CD4-positive, alpha-beta T cell treated with Interleukin-2 at 100 ng/mL for 4 hours (primary cell): ENCODE data around the gene GMEB1.
A peak's percentile ranks its signal among the peaks of the same experiment; 100 is the strongest.
"Not testable (repeated sequence)": the region's sequence is repeated elsewhere in the genome, so short reads cannot be mapped to it uniquely, and the experiment has no call there.

ENCODE experiments used
- DNase-seq: peaks from one replicate; pipeline ENCODE4 v3.0.0-alpha.2; 2020; ENCODE audit warnings: low spot score

The GMEB1 gene

DNA sequence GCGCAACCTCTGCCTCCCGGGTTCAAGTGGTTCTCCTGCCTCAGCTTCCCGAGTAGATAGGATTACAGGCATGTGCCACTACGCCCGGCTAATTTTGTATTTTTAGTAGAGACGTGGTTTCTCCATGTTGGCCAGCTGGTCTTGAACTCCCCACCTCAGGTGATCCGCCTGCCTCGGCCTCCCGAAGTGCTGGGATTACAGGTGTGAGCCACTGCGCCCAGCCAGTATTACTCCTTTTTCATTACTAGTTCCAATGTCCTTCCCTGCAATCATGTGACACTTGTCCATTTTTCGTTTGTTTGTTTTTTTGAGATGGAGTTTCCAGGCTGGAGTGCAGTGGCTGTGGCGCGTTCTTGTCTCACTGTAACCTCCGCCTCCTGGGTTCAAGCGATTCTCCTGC lies 4.4 kb downstream of the GMEB1 start:
- DNase-seq: not testable (repeated sequence)

DNA sequence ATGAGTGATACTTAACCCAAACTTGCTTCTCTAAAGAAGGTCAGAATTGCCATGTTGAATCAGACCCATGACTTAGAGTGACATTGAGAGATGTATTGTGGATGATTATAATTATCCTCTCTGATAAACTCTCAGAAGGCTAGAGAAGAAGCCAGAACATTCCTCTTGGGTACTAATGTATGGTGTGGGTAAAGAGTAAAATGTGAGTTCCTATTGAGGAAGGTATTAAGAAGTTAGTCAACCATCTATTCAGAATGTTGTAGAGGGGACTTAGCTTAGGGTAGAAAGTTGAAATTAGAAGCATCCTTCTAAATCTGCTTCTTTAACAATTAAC lies 7.3 kb downstream of the GMEB1 start:
- no peak for DNase-seq

DNA sequence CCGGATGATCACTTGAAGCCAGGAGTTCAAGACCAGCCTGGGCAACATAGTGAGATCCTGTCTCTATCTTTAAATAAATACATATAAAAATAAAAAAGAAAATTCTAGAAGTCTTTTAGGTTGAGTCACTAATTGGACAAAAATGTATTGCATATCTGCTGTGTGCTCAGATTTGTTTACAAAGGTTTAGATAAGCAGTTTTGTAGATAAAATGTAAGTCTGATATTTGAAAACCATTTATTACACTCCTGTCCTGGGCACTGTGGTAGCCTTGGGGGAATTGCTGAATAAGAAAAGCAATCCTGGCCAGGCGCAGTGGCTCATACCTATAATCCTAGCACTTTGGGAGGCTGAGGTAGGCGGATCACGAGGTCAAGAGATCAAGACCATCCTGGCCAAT lies 11.6 kb downstream of the GMEB1 start:
- DNase-seq: no peak

DNA sequence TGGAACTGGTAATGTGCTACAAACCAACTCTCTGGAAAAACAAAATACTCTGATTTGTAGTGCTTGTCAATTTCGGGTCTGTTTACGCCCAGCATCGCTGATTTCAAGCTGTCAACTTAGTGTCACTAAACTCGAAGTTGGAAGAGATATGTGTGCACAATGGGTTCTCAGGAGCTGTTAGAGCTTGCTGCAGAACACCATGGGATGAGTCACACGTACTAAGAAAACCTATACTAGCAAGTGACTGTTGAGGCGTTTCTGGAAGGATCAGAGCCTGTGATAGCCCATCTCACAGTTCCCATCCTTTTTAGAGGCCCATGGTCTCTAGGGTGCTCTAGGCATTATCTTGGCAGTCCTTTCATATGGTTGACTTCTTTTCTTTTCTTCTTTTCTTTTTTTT lies 14.3 kb downstream of the GMEB1 start:
- no peak for DNase-seq

DNA sequence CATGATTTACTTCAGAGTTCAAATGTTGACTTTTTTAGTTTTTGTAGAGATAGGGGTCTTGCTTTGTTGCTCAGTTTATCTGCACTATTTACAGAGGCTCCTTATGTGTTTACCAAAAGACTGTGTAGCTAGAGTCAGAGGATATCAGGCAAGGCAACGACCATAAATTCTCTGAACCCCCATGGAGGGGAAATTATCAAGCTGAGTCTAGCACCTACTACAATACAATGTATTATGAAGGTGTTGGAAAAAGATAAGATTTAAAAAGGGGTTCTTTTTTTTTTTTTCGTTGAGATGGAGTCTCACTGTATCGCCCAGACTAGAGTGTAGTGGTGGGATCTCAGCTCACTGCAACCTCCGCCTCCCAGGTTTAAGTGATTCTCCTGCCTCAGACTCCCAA lies 16.4 kb downstream of the GMEB1 start:
- no peak for DNase-seq

DNA sequence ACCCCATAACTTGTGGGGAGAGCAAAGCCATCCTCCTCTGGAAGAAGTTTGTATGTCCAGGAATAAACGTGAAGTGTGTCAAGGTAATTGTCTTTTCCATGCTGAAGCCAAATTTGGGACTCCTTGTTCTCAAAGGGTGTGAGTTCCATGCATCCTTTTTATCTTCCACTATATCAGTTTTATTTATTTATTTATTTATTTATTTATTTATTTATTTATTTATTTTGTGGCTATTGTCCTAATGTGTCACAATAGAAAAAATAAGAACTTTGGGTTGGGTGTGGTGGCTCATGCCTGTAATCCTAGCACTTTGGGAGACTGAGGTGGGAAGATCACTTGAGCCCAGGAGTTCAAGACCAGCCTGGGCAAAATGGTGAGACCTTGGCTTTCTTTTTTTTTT lies 23.0 kb downstream of the GMEB1 start:
- not testable (repeated sequence) for DNase-seq

DNA sequence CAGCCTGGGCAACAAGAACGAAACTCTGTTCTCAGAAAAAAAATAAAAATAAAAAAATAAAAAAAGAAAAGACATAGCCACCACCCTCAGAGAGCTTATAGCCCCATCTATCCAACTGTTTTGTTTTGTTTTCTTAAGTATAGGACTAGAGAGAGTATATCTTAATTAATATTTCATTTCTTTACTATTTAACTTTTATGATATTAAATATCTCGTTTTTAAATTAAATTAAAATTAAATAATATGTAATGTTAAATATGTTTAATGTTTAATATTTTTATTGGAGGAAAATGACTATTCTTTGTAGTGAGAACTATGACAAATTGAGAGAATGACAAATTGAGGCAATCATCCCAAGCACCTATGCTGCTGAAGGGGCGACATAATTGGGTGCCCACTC lies 35.0 kb downstream of the GMEB1 start:
- no peak for DNase-seq

DNA sequence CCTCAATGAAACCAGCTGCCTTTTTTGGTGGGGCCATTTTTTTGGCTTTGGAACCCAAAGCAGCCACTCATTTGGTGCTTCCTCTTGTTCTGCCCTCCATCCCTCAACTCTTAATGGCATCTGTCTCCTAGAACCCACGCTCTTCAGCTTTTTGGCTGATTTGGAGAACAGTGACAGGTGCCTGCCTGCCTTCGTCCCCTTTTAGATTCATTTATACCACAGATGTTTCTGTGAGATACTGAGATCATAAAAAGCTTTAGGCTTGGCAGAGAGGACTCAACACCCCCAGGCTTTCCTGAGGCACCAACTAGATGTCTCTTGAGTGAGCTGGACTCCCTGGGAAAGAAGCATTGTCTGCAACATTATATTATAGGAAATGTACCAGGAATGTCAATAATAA lies 47.8 kb downstream of the GMEB1 start:
- no peak for DNase-seq

DNA sequence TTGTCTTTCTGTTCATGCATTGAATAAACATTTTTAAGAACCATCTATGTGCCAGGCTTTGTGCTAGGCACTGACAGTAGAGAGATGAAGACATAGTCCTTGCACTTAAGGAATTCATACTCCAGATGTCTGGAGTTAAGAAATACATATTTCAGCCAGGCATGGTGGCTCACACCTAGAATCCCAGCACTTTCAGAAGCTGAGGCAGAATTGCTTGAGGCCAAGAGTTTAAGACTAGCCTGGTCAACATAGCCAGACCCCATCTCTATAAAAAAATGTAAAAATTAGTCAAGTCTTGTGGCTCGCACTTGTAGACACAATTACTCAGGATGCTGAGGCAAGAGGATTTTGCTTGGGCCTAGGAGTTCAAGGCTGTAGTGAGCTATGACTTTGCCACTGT lies 49.6 kb downstream of the GMEB1 start:
- DNase-seq: no peak

DNA sequence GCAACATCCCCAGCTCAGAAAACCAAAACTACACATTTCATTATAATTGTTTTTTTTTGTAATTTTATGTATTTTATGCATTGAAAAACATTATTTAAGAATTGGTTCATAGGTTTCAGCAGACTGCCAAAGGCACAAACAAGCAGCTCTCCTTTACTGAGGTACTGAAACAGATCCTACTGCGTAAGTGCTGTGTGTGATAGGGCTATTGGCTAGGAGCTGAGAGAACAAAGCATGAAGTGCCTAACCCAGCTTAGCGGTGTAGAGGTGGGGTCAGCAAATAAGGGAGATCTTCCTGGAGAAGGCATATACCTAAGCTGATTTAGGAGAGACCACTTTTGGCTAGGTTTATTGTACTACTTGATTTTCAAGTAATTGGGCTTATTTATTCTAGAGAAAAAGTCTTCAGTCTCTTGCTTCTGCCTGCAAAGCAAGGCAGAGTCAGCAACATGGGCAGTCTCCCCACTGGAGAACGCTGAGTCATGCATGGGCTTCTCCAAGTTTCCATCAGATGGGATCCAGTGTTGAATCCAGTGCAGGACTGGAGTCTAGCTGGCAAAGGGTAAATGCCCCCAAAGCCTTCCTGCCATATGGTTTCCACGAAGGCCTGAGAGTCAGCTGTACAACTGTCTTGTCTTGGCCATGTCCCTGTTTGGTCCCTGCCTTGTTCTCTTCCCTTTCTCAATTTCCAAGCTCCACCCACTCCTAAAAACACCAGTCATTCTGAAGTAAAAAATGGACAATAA lies 50.2 kb downstream of the GMEB1 start:
- DNase-seq: no peak

DNA sequence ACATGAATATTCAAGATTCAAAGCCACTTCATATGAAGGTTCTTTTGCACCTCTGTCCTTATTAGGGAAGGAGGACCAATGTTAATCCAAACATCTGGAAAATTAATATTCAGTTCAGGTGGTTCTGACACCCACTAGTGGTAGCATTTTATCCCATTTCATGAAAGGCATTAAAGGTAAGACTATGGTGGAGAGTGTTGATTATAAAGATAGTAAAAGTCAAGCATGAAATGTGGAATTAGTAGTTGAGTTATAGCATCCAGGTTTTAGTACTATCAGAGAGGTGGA lies 50.7 kb downstream of the GMEB1 start:
- no peak for DNase-seq

DNA sequence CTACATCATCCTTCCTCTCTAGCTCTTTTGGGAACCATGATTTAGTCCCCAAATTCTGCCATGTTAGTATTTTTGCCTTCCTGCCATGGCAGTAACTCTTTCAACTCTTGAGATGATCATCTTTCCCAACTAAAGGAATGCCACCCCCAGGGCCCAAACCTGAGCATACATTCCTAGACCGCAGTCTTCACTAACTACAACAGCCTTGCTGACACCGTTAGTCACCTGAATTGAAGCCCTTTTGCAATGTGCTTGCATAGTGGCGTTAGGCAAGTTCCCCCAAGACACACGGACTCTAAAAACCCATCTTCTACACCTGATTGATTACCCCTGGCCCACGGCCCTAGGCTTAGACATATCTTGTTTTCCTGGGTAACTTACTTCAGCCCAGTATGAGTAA lies 51.8 kb downstream of the GMEB1 start:
- no peak for DNase-seq

DNA sequence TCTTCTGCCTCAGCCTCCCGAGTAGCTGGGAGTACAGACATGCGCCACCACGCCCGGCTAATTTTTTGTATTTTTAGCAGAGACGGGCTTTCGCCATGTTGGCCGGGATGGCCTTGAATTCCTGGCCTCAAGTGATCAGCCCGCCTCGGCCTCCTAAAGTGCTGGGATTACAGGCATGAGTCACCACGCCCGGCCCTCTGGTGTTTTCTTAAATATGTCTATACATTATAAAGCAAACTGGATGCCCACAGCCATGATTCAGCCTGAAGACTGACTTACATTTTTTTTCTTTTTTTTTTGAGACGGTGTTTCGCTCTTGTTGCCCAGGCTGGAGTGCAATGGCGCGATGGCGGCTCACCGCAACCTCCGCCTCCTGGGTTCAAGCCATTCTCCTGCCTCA lies 53.3 kb downstream of the GMEB1 start:
- not testable (repeated sequence) for DNase-seq

DNA sequence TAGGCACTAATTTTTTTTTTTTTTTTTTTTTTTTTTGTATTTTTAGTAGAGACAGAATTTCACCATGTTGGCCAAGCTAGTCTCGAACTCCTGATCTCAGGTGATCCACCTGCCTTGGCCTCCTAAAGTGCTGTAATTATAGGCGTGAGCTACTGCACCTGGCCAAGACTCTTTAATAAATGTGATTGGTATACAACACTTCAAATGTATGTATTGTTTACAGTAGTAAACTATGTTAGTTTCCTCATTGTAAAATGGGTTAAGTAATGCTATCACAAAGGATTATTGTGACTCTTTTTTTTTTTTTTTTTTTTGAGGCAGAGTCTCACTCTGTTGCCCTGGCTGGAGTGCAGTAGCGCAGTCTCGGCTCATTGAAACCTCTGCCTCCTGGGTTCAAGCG lies 56.8 kb downstream of the GMEB1 start:
- DNase-seq: not testable (repeated sequence)

DNA sequence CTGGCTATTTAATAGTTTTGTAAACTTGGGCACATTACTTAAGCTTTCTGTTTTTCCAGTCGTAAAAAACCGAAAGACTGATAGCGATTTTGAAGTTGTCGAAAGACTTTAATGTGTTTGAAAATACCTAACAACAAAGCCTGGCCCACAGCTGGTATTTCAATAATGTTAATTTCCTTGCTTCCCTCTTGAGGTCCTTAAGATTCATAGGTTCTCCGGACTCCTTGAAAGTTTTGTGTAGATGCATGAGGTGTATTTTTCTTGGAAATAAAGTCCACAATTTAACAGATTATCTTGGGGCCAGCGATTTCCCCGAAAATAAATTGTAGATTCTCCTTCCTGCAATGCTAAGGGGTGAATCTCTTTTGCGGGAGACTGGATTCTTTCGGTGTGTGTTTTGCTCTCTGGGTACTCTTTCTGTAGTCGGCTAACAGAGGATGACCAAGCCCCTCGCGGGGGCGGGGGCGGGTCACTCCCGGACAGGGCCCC lies 67.4 kb downstream of the GMEB1 start:
- no peak for DNase-seq

DNA sequence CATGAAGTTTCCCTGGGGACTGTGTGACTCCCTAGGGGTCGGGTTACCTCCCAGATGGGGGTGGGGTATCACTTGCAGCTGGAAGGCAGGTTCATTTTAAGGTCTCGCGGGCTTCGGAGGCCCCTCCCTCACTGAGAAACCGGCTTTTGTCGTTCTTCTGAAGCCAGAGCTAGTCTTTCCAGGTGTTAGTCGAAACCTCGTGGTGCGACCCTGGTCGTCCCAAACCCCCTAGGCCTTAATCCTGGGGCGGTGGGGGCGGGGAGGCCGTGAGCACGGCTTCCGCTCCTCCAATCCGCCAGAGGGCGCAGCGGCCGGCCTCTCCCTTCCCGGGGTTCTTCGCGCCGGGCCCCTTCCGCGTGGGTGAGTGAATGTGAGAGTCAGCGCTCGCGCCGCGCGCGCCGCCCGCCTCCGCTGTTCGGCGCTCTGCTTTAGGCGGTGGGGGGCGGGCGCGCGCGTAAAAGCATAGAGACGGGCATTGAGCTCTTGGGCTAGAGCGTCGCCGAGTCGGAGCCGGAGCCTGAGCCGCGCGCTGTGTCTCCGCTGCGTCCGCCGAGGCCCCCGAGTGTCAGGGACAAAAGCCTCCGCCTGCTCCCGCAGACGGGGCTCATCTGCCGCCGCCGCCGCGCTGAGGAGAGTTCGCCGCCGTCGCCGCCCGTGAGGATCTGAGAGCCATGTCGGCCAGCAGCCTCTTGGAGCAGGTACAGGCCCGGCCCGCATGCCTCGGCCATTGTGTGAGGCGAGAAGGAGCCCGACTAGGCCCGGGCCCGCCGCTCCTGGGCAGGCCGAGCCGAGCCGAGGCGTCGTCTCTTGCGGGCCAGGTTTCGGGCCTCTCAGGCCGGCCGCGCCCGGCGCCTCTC lies 68.1 kb downstream of the GMEB1 start, which contains the start of gene YTHDF2:
TSS of gene YTHDF2 (plus strand) at position 491 of the 857 bp plus-strand sequence. CDS start at position 672, 181 bp downstream.
- DNase-seq: peak; percentile 98

DNA sequence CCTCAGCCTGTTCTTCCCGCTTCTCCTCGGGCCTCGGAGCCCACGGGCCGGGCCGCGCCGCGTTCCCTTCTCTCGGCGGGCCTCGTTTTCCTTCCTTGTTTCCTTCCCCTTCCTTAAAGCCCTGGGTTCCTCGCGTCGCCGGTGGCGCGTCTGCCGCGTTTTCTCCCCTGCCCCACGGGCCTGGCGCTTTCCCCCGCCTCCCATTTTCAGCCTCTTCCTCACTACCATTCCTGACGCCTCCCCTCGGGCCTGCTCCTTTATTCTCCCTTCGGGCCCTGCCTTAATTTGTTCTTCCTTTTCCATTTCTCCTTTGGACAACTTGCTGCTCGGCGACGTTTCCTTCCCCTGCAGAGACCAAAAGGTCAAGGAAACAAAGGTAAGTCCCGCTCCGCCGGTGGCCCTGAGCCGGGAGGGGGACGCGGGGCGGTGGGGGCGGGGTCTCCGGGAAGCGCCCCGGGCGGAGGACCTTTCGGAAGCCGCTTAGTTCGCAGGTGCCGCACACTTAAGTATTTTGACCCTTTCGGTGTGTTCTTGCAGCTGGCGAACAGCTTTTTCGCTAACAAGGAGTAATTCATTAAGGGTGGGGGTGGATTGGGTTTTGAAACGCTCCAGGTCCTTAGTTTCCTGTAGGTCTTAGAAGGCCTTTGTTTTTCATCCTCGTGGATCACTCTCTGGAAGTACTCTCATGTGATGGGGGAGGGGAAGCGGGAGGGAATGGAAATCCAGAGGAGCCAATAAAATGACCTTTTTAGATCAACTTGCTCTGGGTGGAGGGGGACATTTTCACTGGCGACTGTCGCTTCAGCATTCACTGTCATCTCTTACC lies 68.9 kb downstream of the GMEB1 start:
- peak; percentile 44 for DNase-seq

DNA sequence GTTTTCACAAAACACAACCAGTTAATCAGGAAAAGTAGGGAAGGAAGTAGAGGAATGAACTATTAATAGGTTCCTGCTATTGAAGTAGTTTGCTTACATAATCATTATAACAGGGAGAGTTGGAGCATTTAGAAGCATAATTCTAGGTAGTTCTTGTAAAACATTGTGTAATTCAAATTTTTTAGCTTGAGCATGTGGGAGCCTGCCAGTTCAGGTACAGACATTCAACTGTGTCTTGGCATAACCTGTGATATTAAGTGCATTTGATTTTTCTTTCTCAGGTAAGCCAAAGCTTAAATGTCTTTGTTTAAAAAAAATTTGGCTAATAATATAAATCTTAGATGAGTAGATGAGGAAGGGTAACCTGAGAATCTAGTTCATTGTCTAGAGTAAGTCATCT lies 71.5 kb downstream of the GMEB1 start:
- DNase-seq: no peak

DNA sequence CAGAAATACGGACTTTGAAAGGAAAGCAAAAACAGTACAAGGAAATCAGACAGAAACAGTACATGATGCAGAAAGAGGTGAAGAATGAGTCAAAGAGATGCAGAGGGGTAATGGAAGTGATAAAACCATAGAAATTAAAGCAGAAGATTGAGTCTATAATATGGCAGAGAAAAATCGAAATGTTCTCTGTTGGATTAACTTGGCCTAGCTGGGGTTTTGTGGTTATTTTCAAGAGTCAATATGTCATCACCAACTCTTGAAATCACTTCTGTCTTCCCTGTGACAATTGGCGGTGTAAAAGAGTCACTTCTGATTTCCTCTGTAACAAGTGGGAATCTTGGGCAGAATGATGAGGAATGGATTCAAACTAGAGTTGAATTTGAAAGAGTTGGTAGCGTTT lies 75.6 kb downstream of the GMEB1 start:
- no peak for DNase-seq

DNA sequence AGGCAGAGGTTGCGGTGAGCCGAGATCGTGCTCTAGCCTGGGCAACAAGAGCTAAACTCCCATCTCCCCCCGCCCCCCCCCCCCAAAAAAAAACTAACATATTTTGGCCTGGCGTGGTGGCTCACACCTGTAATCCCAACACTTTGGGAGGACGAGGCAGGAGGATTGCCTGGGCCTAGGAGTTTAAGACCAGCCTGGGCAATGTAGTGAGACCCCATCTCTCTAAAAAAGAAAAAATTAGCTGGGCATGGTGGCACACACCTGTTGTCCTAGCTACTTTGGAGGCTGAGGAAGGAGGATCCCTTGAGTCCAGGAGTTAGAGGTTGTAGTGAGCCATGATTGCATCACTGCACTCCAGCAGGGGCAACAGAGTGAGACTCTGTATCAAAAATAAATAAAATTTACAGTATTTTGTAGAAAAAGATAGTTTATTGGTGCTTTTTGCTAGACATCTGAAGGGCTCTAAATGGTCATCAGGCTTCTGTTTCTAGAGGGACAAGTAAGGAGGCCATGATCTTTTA lies 77.1 kb downstream of the GMEB1 start:
- DNase-seq: no peak

DNA sequence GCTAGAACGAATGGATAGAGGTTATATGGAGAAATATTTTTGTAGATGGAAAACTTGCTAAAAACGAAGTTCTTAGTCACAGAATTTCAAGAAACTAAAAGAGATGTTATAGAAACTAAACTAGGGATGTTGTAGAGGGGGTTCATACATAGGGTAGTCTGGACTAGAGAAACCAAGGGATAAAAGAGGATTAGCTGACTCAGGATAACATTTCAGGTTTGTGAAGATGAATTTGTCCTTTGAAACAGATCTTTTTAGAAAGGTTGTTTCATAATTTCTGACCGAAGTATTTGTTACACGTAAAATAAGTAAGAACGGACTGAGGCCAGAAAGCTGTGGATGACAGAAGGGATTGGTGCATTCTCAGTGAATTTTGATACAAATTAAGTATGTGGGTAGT lies 81.7 kb downstream of the GMEB1 start:
- DNase-seq: no peak

DNA sequence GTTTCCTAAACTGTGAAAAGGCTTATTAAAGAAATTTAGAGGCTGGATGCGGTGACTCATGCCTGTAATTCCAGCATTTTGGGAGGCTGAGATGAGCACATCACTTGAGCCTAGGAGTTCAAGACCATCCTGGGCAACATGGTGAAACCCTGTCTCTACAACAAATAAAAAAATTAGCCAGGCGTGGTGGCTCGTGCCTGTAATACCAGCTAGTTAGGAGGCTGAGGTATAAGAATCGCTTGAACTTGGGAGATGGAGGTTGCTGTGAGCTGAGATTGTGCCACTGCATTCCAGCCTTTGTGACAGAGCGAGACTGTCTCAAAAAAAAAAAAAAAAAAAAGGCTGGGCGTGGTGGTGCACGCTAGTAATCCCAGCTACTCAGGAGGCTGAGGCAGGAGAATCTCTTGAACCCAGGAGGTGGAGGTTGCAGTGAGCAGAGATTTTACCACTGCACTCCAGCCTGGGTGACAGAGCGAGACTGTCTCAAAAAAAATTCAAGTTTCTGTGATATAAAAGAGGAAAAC lies 82.2 kb downstream of the GMEB1 start:
- DNase-seq: not testable (repeated sequence)
